H1 (cell line): ENCODE data around the gene NFAM1. TPM values are rescaled to one million over a fixed set of nuclear protein-coding genes. Genes with fewer than 3 reads are reported as not detected.

Source experiments
- CTCF ChIA-PET: fragments of 300-600 bp; sonication (Branson Sonifier 250); formaldehyde crosslinking; loops from one replicate; lab custom pipeline; 2021; ENCODE audit not compliant: partially characterized antibody; lab: Charles Lee
- POLR2A ChIA-PET: fragments of 300-600 bp; sonication (Branson Sonifier 250); formaldehyde crosslinking; loops from one replicate; lab custom pipeline; 2021; ENCODE audit warnings: inconsistent platforms; ENCODE audit not compliant: partially characterized antibody; lab: Charles Lee
- DNase-seq, 2 experiments: peaks; one replicate each; pipeline versions ENCODE4 v3.0.0 to v3.0.0-alpha.2; 2010 to 2022; ENCODE audit warnings: low spot score in 2 of 2, low read depth in 1 of 2, mixed read lengths in 1 of 2
- FAIRE-seq: peaks from 2 replicates; lab custom pipeline; 2011; peaks lifted over from hg19 to GRCh38; lab: Jason Lieb, UNC
- H2AFZ ChIP-seq: 2 replicates; pipeline ENCODE4 v1.8.1; 2012; ENCODE audit warnings: low read length, inconsistent platforms
- H2AK5ac ChIP-seq: 2 replicates; pipeline ENCODE4 v1.6.1; 2013; ENCODE audit warnings: low read depth, low read length
- H2BK120ac ChIP-seq: replicated peaks from 2 replicates; pipeline ENCODE3; 2013; ENCODE audit warnings: low read depth, low read length, inconsistent platforms
- H2BK12ac ChIP-seq: 2 replicates; pipeline ENCODE4 v1.6.1; 2013; ENCODE audit warnings: low read depth, low read length
- H2BK15ac ChIP-seq: 2 replicates; pipeline ENCODE4 v1.6.1; 2013; ENCODE audit warnings: low read length
- H2BK20ac ChIP-seq: 2 replicates; pipeline ENCODE4 v1.6.1; 2013; ENCODE audit warnings: low read length
- H2BK5ac ChIP-seq: 2 replicates; pipeline ENCODE4 v1.6.1; 2013; ENCODE audit warnings: low read depth, low read length
- H3K14ac ChIP-seq: 2 replicates; pipeline ENCODE4 v1.6.1; 2013; ENCODE audit warnings: inconsistent platforms; ENCODE audit not compliant: insufficient read length
- H3K18ac ChIP-seq: 2 replicates; pipeline ENCODE4 v1.6.1; 2013; ENCODE audit warnings: low read length; ENCODE audit errors: extremely low read depth
- H3K23ac ChIP-seq: 2 replicates; pipeline ENCODE4 v1.6.1; 2013; ENCODE audit warnings: inconsistent platforms; ENCODE audit not compliant: insufficient read length
- H3K23me2 ChIP-seq: 2 replicates; pipeline ENCODE4 v1.6.1; 2013; ENCODE audit warnings: low read depth, low read length
- H3K27ac ChIP-seq: 2 replicates; pipeline ENCODE4 v1.6.1; 2011; ENCODE audit warnings: low read depth, low read length, inconsistent platforms
- H3K27me3 ChIP-seq, 4 experiments: replicated peaks in 1 of 4; 1 replicate in 1 of 4; 2 replicates in 3 of 4; pipeline versions ENCODE4 v1.6.1 to v1.8.1; 2011 to 2013; ENCODE audit warnings: low read length in 3 of 4, mild to moderate bottlenecking in 3 of 4, inconsistent platforms in 2 of 4, mixed read lengths in 2 of 4, moderate library complexity in 1 of 4; ENCODE audit not compliant: control insufficient read depth in 3 of 4, insufficient read depth in 3 of 4; ENCODE audit errors: extremely low read depth in 1 of 4
- H3K36me3 ChIP-seq, 4 experiments: 2 replicates each; pipeline versions ENCODE4 v1.6.1 to v1.8.1; 2011 to 2013; ENCODE audit warnings: mild to moderate bottlenecking in 4 of 4, low read length in 3 of 4, moderate library complexity in 2 of 4, control low read depth in 1 of 4, inconsistent platforms in 1 of 4; ENCODE audit not compliant: insufficient read depth in 4 of 4, control insufficient read depth in 2 of 4
- H3K4ac ChIP-seq: replicated peaks from 2 replicates; pipeline ENCODE3; 2013; ENCODE audit warnings: low read length, low read depth, mixed read lengths, inconsistent platforms; ENCODE audit not compliant: insufficient read length
- H3K4me1 ChIP-seq, 4 experiments: replicated peaks in 1 of 4; 1 replicate in 1 of 4; 2 replicates in 3 of 4; pipeline versions ENCODE4 v1.6.1 to v1.8.1; 2011 to 2013; ENCODE audit warnings: low read length in 3 of 4, inconsistent platforms in 2 of 4, mixed read lengths in 1 of 4; ENCODE audit not compliant: insufficient read depth in 4 of 4, control insufficient read depth in 3 of 4
- H3K4me2 ChIP-seq, 2 experiments: 2 replicates each; pipeline versions ENCODE4 v1.6.1 to v1.8.1; 2011 to 2013; ENCODE audit warnings: low read depth in 2 of 2, low read length in 2 of 2, control low read depth in 1 of 2, inconsistent platforms in 1 of 2, mild to moderate bottlenecking in 1 of 2; ENCODE audit not compliant: insufficient read depth in 1 of 2
- H3K4me3 ChIP-seq, 4 experiments: fragments of 200-600, 300-600 bp in 1 of 4; sonication (generic), shearing (Covaris generic), sonication (Bioruptor Twin) in 1 of 4; 2 replicates each; pipeline versions ENCODE4 v1.5.1 to v1.8.1; 2011 to 2016; ENCODE audit warnings: low read length in 4 of 4, low read depth in 3 of 4, control low read depth in 2 of 4, inconsistent platforms in 2 of 4, mild to moderate bottlenecking in 2 of 4, mixed read lengths in 1 of 4, moderate library complexity in 1 of 4; ENCODE audit not compliant: insufficient read depth in 2 of 4; ENCODE audit errors: extremely low read depth in 1 of 4
- H3K56ac ChIP-seq: replicated peaks from 2 replicates; pipeline ENCODE3; 2013; ENCODE audit warnings: low read depth, mild to moderate bottlenecking, mixed read lengths, low read length, inconsistent platforms; ENCODE audit not compliant: insufficient read length
- H3K79me1 ChIP-seq: 2 replicates; pipeline ENCODE4 v1.6.1; 2013; ENCODE audit warnings: low read depth, low read length, control low read depth
- H3K79me2 ChIP-seq, 2 experiments: 2 replicates each; pipeline versions ENCODE4 v1.6.1 to v1.8.1; 2012 to 2013; ENCODE audit warnings: low read length in 2 of 2, mild to moderate bottlenecking in 2 of 2, inconsistent platforms in 1 of 2; ENCODE audit not compliant: insufficient read depth in 2 of 2, control insufficient read depth in 1 of 2
- H3K9ac ChIP-seq, 4 experiments: replicated peaks in 1 of 4; 1 replicate in 1 of 4; 2 replicates in 3 of 4; pipeline versions ENCODE4 v1.6.1 to v1.8.1; 2011 to 2013; ENCODE audit warnings: low read depth in 3 of 4, low read length in 3 of 4, control low read depth in 2 of 4, mild to moderate bottlenecking in 2 of 4, moderate library complexity in 2 of 4, inconsistent platforms in 1 of 4; ENCODE audit errors: extremely low read depth in 1 of 4
- H3K9me3 ChIP-seq, 2 experiments: 2 replicates each; pipeline versions ENCODE4 v1.6.1 to v1.8.1; 2012 to 2013; ENCODE audit warnings: mild to moderate bottlenecking in 2 of 2, moderate library complexity in 2 of 2, control low read depth in 1 of 2, inconsistent platforms in 1 of 2, low read depth in 1 of 2, low read length in 1 of 2, mixed read lengths in 1 of 2; ENCODE audit not compliant: insufficient read depth in 2 of 2
- H4K20me1 ChIP-seq, 2 experiments: replicated peaks in 1 of 2; 2 replicates each; pipeline versions ENCODE3 to v1.8.1; 2011 to 2013; ENCODE audit warnings: inconsistent platforms in 2 of 2, low read length in 2 of 2, mild to moderate bottlenecking in 1 of 2; ENCODE audit not compliant: insufficient read depth in 2 of 2, control insufficient read depth in 1 of 2
- H4K5ac ChIP-seq: 2 replicates; pipeline ENCODE4 v1.6.1; 2013; ENCODE audit warnings: low read length, low read depth, mixed read lengths, inconsistent platforms; ENCODE audit not compliant: insufficient read length
- H4K8ac ChIP-seq: 2 replicates; pipeline ENCODE4 v1.8.0; 2013; ENCODE audit warnings: mild to moderate bottlenecking, moderate library complexity, low read length, inconsistent platforms; ENCODE audit not compliant: insufficient read depth; ENCODE audit errors: extremely low read depth
- H4K91ac ChIP-seq: replicated peaks from 2 replicates; pipeline ENCODE3; 2013; ENCODE audit warnings: low read length, mixed read lengths, inconsistent platforms; ENCODE audit not compliant: insufficient read length
- BACH1 ChIP-seq: IDR thresholded peaks from 2 replicates; pipeline ENCODE4 v1.6.1; 2012; ENCODE audit warnings: low read length, improper control_type of control experiment
- HDAC2 ChIP-seq, 2 experiments: fragments of 300-600 bp in 1 of 2; sonication (generic) in 1 of 2; IDR thresholded peaks; 2 replicates each; pipeline ENCODE4 v1.6.1; 2011 to 2012; ENCODE audit warnings: low read depth in 2 of 2, low read length in 2 of 2, mild to moderate bottlenecking in 2 of 2, moderate library complexity in 2 of 2, borderline replicate concordance in 1 of 2, inconsistent platforms in 1 of 2
- POLR2A ChIP-seq, 2 experiments: IDR thresholded peaks; 1 replicate in 1 of 2; 2 replicates in 1 of 2; pipeline ENCODE4 v1.6.1; 2011; ENCODE audit warnings: low read depth in 2 of 2, low read length in 2 of 2, mild to moderate bottlenecking in 2 of 2; ENCODE audit errors: control extremely low read depth in 1 of 2
- RFX5 ChIP-seq: IDR thresholded peaks from 2 replicates; pipeline ENCODE4 v1.6.1; 2011; ENCODE audit warnings: low read depth, low read length, improper control_type of control experiment, borderline replicate concordance
- SIX5 ChIP-seq: IDR thresholded peaks from 2 replicates; pipeline ENCODE4 v1.6.1; 2011; ENCODE audit warnings: mild to moderate bottlenecking, low read depth, low read length
- ZNF274 ChIP-seq: IDR thresholded peaks from 2 replicates; pipeline ENCODE4 v1.7.0; 2012; ENCODE audit warnings: low read length, borderline replicate concordance; ENCODE audit errors: extremely low read depth
- WGBS, 2 experiments: shearing (Covaris generic) in 1 of 2; methylation state at CpG; one replicate each; pipeline versions ENCODE4 v1.1.6 to v1.1.7; 2013 to 2015; ENCODE audit warnings: low lambda C conversion rate in 2 of 2, mixed read lengths in 2 of 2, inconsistent platforms in 1 of 2, low coverage in 1 of 2, missing lambda C conversion rate in 1 of 2; ENCODE audit not compliant: insufficient replicate concordance in 2 of 2, insufficient coverage in 1 of 2, insufficient read length in 1 of 2; ENCODE audit errors: extremely low coverage in 1 of 2, missing lambda C conversion rate in 1 of 2; 5-methylcytosine and 5-hydroxymethylcytosine counted together
- polyA plus RNA-seq, 7 experiments: library from polyadenylated mRNA; depleted of rRNA in 3 of 7; stranded (reverse) in 5 of 7; unstranded in 2 of 7; fragments of >200 nt in 5 of 7; fragments of 200-250 nt in 2 of 7; gene quantifications; 1 replicate in 5 of 7; 2 replicates in 1 of 7; 4 replicates in 1 of 7; pipeline versions ENCODE4 v1.2.1 to v1.2.3, GENCODE V29; 2011 to 2013; ENCODE audit warnings: missing spikeins in 2 of 7, mixed read lengths in 2 of 7
- total RNA-seq: library from RNA; stranded (reverse); fragmentation: NEBNext Ultra II Directional; extraction: Animal tissue kit (Norgen Biotek cat#: 25700); gene quantifications from 2 replicates; pipeline ENCODE4 v1.2.1, GENCODE V29; 2021
- TF ChIP-seq, protein P1 (sequence below): IDR thresholded peaks from 2 replicates; pipeline ENCODE4 v1.6.1; 2012; ENCODE audit warnings: inconsistent platforms

The NFAM1 gene
- total and polyA plus RNA-seq, 2 of the 8 experiments (the other 6 are each of a cell fraction or from before 2014, with no cell fraction given), result 0.62 to 0.73 TPM

DNA sequence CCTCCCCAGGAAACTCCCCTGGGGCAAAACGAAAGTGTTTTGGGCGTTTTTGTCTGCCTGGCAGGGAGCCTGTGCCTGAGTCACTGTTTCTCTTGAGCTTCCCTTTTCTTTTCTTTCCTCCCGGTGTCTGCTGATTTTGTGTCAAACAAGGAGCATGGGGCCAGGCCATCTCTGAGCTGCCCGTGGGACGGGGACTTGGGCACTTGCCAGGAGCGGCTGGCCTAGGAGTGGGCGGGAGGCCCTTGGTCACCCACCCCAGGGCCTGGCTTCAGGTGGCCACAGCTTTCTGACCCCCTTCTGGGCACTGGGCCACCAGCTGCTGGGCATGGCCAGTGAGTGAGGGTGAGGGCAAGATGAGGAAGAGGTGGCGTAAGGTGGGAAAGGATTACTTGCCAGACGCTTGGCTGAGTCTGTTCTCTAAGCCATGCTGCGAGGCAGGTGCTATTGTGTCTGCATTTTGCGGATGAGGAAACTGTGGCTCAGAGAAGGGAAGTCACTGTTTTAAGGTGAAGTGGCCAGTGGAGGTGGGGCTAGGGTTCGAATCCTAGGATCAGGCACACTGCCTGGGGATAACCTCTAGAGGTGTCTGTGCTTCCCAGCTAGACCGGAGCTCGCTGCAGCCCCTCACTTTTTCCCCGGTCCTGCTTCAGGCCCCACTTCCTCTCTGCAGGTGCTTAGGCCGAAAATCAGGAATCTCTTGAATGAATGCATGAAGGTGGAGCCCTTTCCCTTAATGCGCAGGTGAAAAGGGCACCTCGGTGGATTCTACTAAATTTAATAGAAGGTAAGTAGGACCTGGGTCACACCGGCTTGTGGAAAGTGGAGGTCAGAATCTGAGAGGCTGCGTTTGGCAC is 7.8 kb upstream of the NFAM1 start:
- Histone ChIP-seq H3K18ac (0 out of 2 replicates have a peak overlapping the region, but pooled peaks have one; percentile 17), H2AK5ac (no peak overlapping the region; the same call in 1 of the 2 replicates), H3K4ac (no peak overlapping the region), H3K14ac (no peak overlapping the region), H3K27me3 (peaks cover 0 to 2% (median 0%) of the 10 kb centered on the region in 4 experiments; a peak in 3 of 7 replicates), H3K56ac (no peak overlapping the region), H3K9me3 (no peaks in the 10 kb centered on the region), H3K23me2 (peaks cover 9% of the 10 kb centered on the region; the same call in 1 of the 2 replicates), H2BK15ac (peak overlapping the region; percentile 23; the same call in 1 of the 2 replicates), H3K9ac (no peak overlapping the region), H3K36me3 (no peaks in the 10 kb centered on the region), H4K5ac (no peak overlapping the region), H4K20me1 (no peaks in the 10 kb centered on the region), H3K23ac (no peak overlapping the region), H4K8ac (peak overlapping the region; percentile 39; the same call in 1 of the 2 replicates), H2BK12ac (no peak overlapping the region; the same call in 1 of the 2 replicates), H2AFZ (0 out of 2 replicates have a peak overlapping the region, but pooled peaks have one; percentile 2), H2BK5ac (peak overlapping the region; percentile 69; the same call in 1 of the 2 replicates), H3K27ac (no peak overlapping the region), H3K79me1 (no peaks in the 10 kb centered on the region; the same call in 1 of the 2 replicates), H3K4me1 (peaks cover 9 to 40% (median 19%) of the 10 kb centered on the region in 4 experiments), H2BK120ac (no peak overlapping the region), H4K91ac (peak overlapping the region; percentile 57), H3K4me3 (no peak overlapping the region), H2BK20ac (peak overlapping the region; percentile 1; the same call in 1 of the 2 replicates), H3K79me2 (no peaks in the 10 kb centered on the region), H3K4me2 (peak overlapping the region; percentile 6 to 11; a peak in 2 of 4 replicates)
- FAIRE-seq (no peak), DNase-seq (no peak)
- WGBS, 2 experiments, result 55% methylated on average over 20 of the region's 20 CpGs; no CpG with 5 or more reads in 1 of the 2 experiments
- ChIA-PET CTCF (interaction anchor here (0.7 to 1.8 kb wide), 12 partner anchors 20 to 270 kb away, joined by 3 to 9 read pairs (median 3); no protein-coding TSS in a partner anchor), POLR2A (interaction anchor here (0.5 to 2.0 kb wide), 6 partner anchors 13 to 221 kb away, joined by 3 to 7 read pairs (median 4); no protein-coding TSS in a partner anchor)
- TF ChIP-seq SIX5, result no peak
- TF ChIP-seq ZNF274, result no peak
- TF ChIP-seq HDAC2 (IDR thresholded peaks at IDR 0.05; ENCODE audit: borderline replicate concordance in 1 of 2, low read depth in 2 of 2, low read length in 2 of 2), result no peak
- TF ChIP-seq, protein P1, sequence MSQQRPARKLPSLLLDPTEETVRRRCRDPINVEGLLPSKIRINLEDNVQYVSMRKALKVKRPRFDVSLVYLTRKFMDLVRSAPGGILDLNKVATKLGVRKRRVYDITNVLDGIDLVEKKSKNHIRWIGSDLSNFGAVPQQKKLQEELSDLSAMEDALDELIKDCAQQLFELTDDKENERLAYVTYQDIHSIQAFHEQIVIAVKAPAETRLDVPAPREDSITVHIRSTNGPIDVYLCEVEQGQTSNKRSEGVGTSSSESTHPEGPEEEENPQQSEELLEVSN, result no peak
- TF ChIP-seq POLR2A (IDR thresholded peaks at IDR 0.05; ENCODE audit: control extremely low read depth in 1 of 2, low read depth in 2 of 2, low read length in 2 of 2), result no peak
- no peak for TF ChIP-seq BACH1
- TF ChIP-seq RFX5, result no peak
